ENCODE data around the gene SLC22A23.

DNA sequence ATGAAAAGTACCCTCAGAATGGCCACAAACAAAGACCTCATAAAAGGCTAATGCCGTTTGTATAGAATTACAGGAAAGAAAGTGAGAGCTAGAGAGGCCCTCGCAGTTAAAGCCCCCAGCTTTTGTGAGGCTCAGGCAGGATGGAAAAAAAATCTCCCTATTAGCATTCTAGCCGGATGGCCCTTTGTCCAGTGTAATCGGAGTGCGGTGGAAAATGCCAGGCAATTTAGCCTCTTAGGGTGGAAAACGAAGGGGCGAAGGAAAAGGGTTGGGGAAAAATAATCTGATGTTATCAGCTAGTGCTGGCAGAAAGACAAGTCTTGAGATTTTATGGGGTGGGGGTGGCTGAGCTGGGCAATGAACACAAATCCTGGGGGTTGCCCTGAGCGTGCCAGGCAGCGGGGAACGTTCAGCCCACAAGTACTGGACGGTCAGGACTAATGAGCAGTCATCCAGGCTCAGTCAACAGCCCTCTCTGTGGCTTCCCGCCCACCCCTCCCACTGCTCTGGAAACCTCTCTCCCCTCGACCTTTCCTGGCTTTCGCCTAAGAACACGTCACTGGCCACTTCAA is 105.7 kb downstream of the SLC22A23 start:
- TF ChIP-seq, protein P1, sequence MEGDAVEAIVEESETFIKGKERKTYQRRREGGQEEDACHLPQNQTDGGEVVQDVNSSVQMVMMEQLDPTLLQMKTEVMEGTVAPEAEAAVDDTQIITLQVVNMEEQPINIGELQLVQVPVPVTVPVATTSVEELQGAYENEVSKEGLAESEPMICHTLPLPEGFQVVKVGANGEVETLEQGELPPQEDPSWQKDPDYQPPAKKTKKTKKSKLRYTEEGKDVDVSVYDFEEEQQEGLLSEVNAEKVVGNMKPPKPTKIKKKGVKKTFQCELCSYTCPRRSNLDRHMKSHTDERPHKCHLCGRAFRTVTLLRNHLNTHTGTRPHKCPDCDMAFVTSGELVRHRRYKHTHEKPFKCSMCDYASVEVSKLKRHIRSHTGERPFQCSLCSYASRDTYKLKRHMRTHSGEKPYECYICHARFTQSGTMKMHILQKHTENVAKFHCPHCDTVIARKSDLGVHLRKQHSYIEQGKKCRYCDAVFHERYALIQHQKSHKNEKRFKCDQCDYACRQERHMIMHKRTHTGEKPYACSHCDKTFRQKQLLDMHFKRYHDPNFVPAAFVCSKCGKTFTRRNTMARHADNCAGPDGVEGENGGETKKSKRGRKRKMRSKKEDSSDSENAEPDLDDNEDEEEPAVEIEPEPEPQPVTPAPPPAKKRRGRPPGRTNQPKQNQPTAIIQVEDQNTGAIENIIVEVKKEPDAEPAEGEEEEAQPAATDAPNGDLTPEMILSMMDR (conservative IDR thresholded peaks at IDR 0.05; ENCODE audit: low read depth in 2 of 2) = no peak
- TF ChIP-seq EZH2 (IDR thresholded peaks at IDR 0.05; ENCODE audit: low read depth, unreplicated experiment) = no peak
- no peak for TF ChIP-seq STAT1 (IDR thresholded peaks at IDR 0.05; ENCODE audit: unreplicated experiment)
- no peak for TF ChIP-seq JUNB (IDR thresholded peaks at IDR 0.05; ENCODE audit: unreplicated experiment)
- TF ChIP-seq POLR2AphosphoS5 (IDR thresholded peaks at IDR 0.05; ENCODE audit: low read depth) = no peak
- TF ChIP-seq EZH2phosphoT487 (IDR thresholded peaks at IDR 0.05; ENCODE audit: unreplicated experiment) = no peak
- no peak for TF ChIP-seq NANOG (IDR thresholded peaks at IDR 0.05; ENCODE audit: borderline replicate concordance)
- TF ChIP-seq, protein P2, sequence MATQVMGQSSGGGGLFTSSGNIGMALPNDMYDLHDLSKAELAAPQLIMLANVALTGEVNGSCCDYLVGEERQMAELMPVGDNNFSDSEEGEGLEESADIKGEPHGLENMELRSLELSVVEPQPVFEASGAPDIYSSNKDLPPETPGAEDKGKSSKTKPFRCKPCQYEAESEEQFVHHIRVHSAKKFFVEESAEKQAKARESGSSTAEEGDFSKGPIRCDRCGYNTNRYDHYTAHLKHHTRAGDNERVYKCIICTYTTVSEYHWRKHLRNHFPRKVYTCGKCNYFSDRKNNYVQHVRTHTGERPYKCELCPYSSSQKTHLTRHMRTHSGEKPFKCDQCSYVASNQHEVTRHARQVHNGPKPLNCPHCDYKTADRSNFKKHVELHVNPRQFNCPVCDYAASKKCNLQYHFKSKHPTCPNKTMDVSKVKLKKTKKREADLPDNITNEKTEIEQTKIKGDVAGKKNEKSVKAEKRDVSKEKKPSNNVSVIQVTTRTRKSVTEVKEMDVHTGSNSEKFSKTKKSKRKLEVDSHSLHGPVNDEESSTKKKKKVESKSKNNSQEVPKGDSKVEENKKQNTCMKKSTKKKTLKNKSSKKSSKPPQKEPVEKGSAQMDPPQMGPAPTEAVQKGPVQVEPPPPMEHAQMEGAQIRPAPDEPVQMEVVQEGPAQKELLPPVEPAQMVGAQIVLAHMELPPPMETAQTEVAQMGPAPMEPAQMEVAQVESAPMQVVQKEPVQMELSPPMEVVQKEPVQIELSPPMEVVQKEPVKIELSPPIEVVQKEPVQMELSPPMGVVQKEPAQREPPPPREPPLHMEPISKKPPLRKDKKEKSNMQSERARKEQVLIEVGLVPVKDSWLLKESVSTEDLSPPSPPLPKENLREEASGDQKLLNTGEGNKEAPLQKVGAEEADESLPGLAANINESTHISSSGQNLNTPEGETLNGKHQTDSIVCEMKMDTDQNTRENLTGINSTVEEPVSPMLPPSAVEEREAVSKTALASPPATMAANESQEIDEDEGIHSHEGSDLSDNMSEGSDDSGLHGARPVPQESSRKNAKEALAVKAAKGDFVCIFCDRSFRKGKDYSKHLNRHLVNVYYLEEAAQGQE (IDR thresholded peaks at IDR 0.05; ENCODE audit: unreplicated experiment) = no peak
- no peak for TF ChIP-seq ZNF114 (CRISPR knock-in tag; IDR thresholded peaks at IDR 0.05)
